HepG2 (cell line): ENCODE data around the gene NTPCR. TPM values are rescaled to one million over a fixed set of nuclear protein-coding genes. Genes with fewer than 3 reads are reported as not detected.

Source experiments
- ATAC-seq: fragments of 200-7000 bp; cut with Tn5 transposase; 3 replicates; pipeline ENCODE4 v1.9.1; 2020; ENCODE audit warnings: mild to moderate bottlenecking, moderate library complexity
- BruUV-seq: library from RNA; stranded (reverse); fragments of 400-500 nt; replicated peaks from 2 replicates; lab custom pipeline; 2021; lab: Mats Ljungman, UMichigan
- CTCF ChIA-PET: fragments of 300-600 bp; formaldehyde crosslinking; extraction: SDS; loops from one replicate; lab custom pipeline; 2021; ENCODE audit warnings: low total read pairs, inconsistent platforms, low intra/inter-chr PET ratio; lab: Yijun Ruan, JAX
- POLR2A ChIA-PET: fragments of 350-600 bp; sonication (Branson Sonifier 250); formaldehyde crosslinking; loops from one replicate; lab custom pipeline; 2020; ENCODE audit warnings: antibody characterized with exemption, inconsistent platforms; lab: Yijun Ruan, JAX
- DNase-seq: peaks from one replicate; pipeline ENCODE4 v3.0.0-alpha.2; 2015; ENCODE audit warnings: low spot score
- FAIRE-seq: peaks from 3 replicates; lab custom pipeline; 2011; peaks lifted over from hg19 to GRCh38; lab: Jason Lieb, UNC
- H2AFZ ChIP-seq: one replicate; pipeline ENCODE4 v1.6.1; 2011; ENCODE audit warnings: low read length, inconsistent platforms
- H3K27ac ChIP-seq: fragments of 300-600 bp; 3 replicates; pipeline ENCODE4 v1.8.0; 2011; ENCODE audit warnings: mixed run types, mild to moderate bottlenecking, mixed read lengths, low read length, inconsistent platforms; ENCODE audit not compliant: insufficient read depth; ENCODE audit errors: extremely low read length
- H3K27me3 ChIP-seq, 2 experiments: fragments of 200-600 bp in 1 of 2; 2 replicates in 1 of 2; 3 replicates in 1 of 2; pipeline versions ENCODE4 v1.6.0 to v1.8.0; 2011; ENCODE audit warnings: low read length in 2 of 2, mild to moderate bottlenecking in 2 of 2, moderate library complexity in 2 of 2, inconsistent platforms in 1 of 2; ENCODE audit not compliant: insufficient read depth in 2 of 2, control insufficient read depth in 1 of 2
- H3K36me3 ChIP-seq, 2 experiments: fragments of 200-600 bp in 1 of 2; replicated peaks in 1 of 2; 2 replicates in 1 of 2; 3 replicates in 1 of 2; pipeline versions ENCODE4 v1.5.1 to v1.8.0; 2011; ENCODE audit warnings: low read length in 2 of 2, inconsistent platforms in 1 of 2; ENCODE audit not compliant: insufficient read depth in 2 of 2, control insufficient read depth in 1 of 2
- H3K4me1 ChIP-seq: 2 replicates; pipeline ENCODE4 v1.5.1; 2012; ENCODE audit warnings: low read length, inconsistent platforms; ENCODE audit not compliant: insufficient read depth
- H3K4me2 ChIP-seq: 2 replicates; pipeline ENCODE4 v1.6.0; 2011; ENCODE audit warnings: low read depth, low read length, inconsistent platforms
- H3K4me3 ChIP-seq, 3 experiments: fragments of 200-600 bp in 1 of 3; sonication (generic), shearing (Covaris generic) in 1 of 3; replicated peaks in 1 of 3; 2 replicates each; pipeline ENCODE4 v1.5.1; 2011 to 2016; ENCODE audit warnings: low read length in 3 of 3, inconsistent platforms in 2 of 3, low read depth in 2 of 3, mild to moderate bottlenecking in 2 of 3, control low read depth in 1 of 3, mixed read lengths in 1 of 3; ENCODE audit not compliant: insufficient read depth in 1 of 3
- H3K79me2 ChIP-seq: one replicate; pipeline ENCODE4 v1.6.1; 2011; ENCODE audit warnings: low read length, inconsistent platforms; ENCODE audit not compliant: insufficient read depth
- H3K9ac ChIP-seq: 2 replicates; pipeline ENCODE4 v1.6.0; 2011; ENCODE audit warnings: mild to moderate bottlenecking, low read depth, low read length, inconsistent platforms; ENCODE audit not compliant: insufficient read depth
- H3K9me3 ChIP-seq: 2 replicates; pipeline ENCODE4 v1.5.1; 2012; ENCODE audit warnings: mild to moderate bottlenecking, low read length
- H4K20me1 ChIP-seq: 2 replicates; pipeline ENCODE4 v1.6.0; 2011; ENCODE audit warnings: inconsistent platforms, mild to moderate bottlenecking, low read length, moderate library complexity; ENCODE audit not compliant: insufficient read depth
- ASH2L ChIP-seq: fragments of 300-600, 200-600 bp; sonication (generic); IDR thresholded peaks from 2 replicates; pipeline ENCODE4 v1.7.0; 2017; ENCODE audit warnings: low read depth, mild to moderate bottlenecking, moderate library complexity, mixed read lengths, low read length; ENCODE audit not compliant: insufficient read length
- CHCHD3 ChIP-seq: sonication (generic); formaldehyde crosslinking; IDR thresholded peaks from 2 replicates; pipeline ENCODE4 v1.8.0; 2022; ENCODE audit warnings: mild to moderate bottlenecking, missing genetic modification reagents, moderate library complexity
- CREB3 ChIP-seq: sonication (generic); formaldehyde crosslinking; IDR thresholded peaks from 2 replicates; pipeline ENCODE4 v1.5.0; 2020; ENCODE audit warnings: missing genetic modification reagents
- EEA1 ChIP-seq: sonication (generic); formaldehyde crosslinking; IDR thresholded peaks from 2 replicates; pipeline ENCODE4 v1.5.1; 2020; ENCODE audit warnings: mild to moderate bottlenecking, missing genetic modification reagents, borderline replicate concordance
- GATA4 ChIP-seq: sonication (generic); IDR thresholded peaks from 2 replicates; pipeline ENCODE4 v1.6.1; 2016; ENCODE audit warnings: antibody characterized with exemption, low read depth, borderline replicate concordance
- JARID2 ChIP-seq: sonication (generic); formaldehyde crosslinking; IDR thresholded peaks from 2 replicates; pipeline ENCODE4 v1.8.1; 2023; ENCODE audit warnings: missing genetic modification reagents, inconsistent platforms; ENCODE audit not compliant: insufficient replicate concordance
- NR2F6 ChIP-seq, 2 experiments: IDR thresholded peaks; 2 replicates each; pipeline ENCODE4 v1.6.1; 2016; ENCODE audit warnings: antibody characterized with exemption in 1 of 2, mild to moderate bottlenecking in 1 of 2
- SOX6 ChIP-seq, 2 experiments: fragments of 450-650 bp in 1 of 2; sonication (generic) in 1 of 2; formaldehyde crosslinking in 1 of 2; IDR thresholded peaks; 2 replicates each; pipeline versions ENCODE4 v1.4.0 to v1.6.1; 2017 to 2020; ENCODE audit warnings: antibody characterized with exemption in 1 of 2, mild to moderate bottlenecking in 1 of 2, missing genetic modification reagents in 1 of 2
- TBX3 ChIP-seq: fragments of 450-650 bp; IDR thresholded peaks from 2 replicates; pipeline ENCODE4 v1.6.1; 2017; ENCODE audit warnings: antibody characterized with exemption, mild to moderate bottlenecking, inconsistent platforms, borderline replicate concordance
- TCF12 ChIP-seq, 2 experiments: fragments of 450-650 bp in 1 of 2; sonication (generic) in 1 of 2; formaldehyde crosslinking in 1 of 2; IDR thresholded peaks; 2 replicates each; pipeline versions ENCODE4 v1.6.1 to v1.8.0; 2017 to 2022; ENCODE audit warnings: antibody characterized with exemption in 1 of 2, mild to moderate bottlenecking in 1 of 2, missing genetic modification reagents in 1 of 2, moderate library complexity in 1 of 2
- YY1 ChIP-seq: IDR thresholded peaks from 2 replicates; pipeline ENCODE4 v1.6.1; 2011; ENCODE audit warnings: low read length, low read depth, moderate library complexity, mild to moderate bottlenecking; ENCODE audit not compliant: insufficient read depth, insufficient replicate concordance
- ZNF205 ChIP-seq: IDR thresholded peaks from 2 replicates; pipeline ENCODE4 v1.6.1; 2018; ENCODE audit warnings: missing biosample characterization, missing genetic modification reagents
- ZNF326 ChIP-seq: sonication (generic); formaldehyde crosslinking; IDR thresholded peaks from 2 replicates; pipeline ENCODE4 v1.4.0; 2020; ENCODE audit warnings: missing genetic modification reagents, borderline replicate concordance
- ZNF547 ChIP-seq: sonication (generic); formaldehyde crosslinking; IDR thresholded peaks from 2 replicates; pipeline ENCODE4 v1.5.1; 2020; ENCODE audit warnings: mild to moderate bottlenecking, missing genetic modification reagents
- whole genome bisulfite sequencing: methylation state at CpG from one replicate; pipeline ENCODE4 v1.1.6; 2017; ENCODE audit warnings: low lambda C conversion rate; 5-methylcytosine and 5-hydroxymethylcytosine counted together
- in situ Hi-C: cut with HindIII; loops from 2 replicates; pipeline ENCODE4 v1.10.0; 2017; ENCODE audit warnings: low pct_unique_long_range_greater_than_20kb; ENCODE audit not compliant: extremely low pct_ligation_motif_present
- intact Hi-C: fragments of 100-400 bp; cut with micrococcal nuclease; formaldehyde crosslinking; loops from one replicate; pipeline ENCODE4 v1.10.0; 2022; ENCODE audit not compliant: unreplicated experiment
- polyA plus RNA-seq, 8 experiments: library from polyadenylated mRNA; depleted of rRNA in 3 of 8; stranded (reverse) in 7 of 8; unstranded in 1 of 8; fragments of >200 nt; fragmentation: Illumina TruSeq in 4 of 8; extraction: Trizol in 4 of 8; gene quantifications; 2 replicates each; pipeline versions ENCODE4 v1.2.1 to v1.2.3, GENCODE V29; 2011 to 2016; ENCODE audit warnings: low read depth in 4 of 8, missing spikeins in 1 of 8, mixed read lengths in 1 of 8; ENCODE audit not compliant: insufficient read depth in 1 of 8
- total RNA-seq, 5 experiments: library from RNA; depleted of rRNA; stranded (reverse); fragments of >200 nt; fragmentation: Illumina TruSeq; extraction: Trizol; gene quantifications; 2 replicates each; pipeline ENCODE4 v1.2.3, GENCODE V29; 2016; ENCODE audit warnings: low read depth in 1 of 5
- TF ChIP-seq, protein P1 (sequence below): sonication (generic); formaldehyde crosslinking; IDR thresholded peaks from 2 replicates; pipeline ENCODE4 v1.8.0; 2023; ENCODE audit warnings: mild to moderate bottlenecking, missing genetic modification reagents
- TF ChIP-seq, protein P2 (sequence below): sonication (generic); formaldehyde crosslinking; IDR thresholded peaks from 2 replicates; pipeline ENCODE4 v1.5.0; 2020; ENCODE audit warnings: mild to moderate bottlenecking, missing genetic modification reagents, moderate library complexity

The NTPCR gene
- total and polyA plus RNA-seq, 2 of the 13 experiments (the other 11 are each of a cell fraction or from before 2014, with no cell fraction given) = 11.7 to 47.0 TPM

DNA sequence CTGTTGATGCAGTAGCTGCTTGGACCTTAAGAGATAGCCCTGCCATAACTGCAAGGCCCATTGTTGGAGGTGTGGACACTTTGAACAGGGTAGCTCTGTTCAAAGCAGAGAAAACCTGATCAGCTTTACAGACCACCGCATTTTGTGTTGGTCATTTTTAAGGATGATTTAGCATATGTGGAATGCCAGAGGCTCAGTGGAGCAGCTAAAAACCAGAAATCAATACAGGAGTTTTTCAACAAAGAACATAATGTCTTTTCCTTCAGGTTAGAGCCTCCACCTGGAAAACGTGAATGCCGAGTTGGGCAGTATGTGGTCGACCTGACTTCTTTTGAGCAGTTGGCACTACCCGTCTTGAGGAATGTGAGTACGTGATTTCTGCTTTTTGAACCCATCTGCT, 5.7 kb downstream of the NTPCR start:
- no TSS peak for BruUV-seq
- Histone ChIP-seq H3K36me3 (peaks cover 5 to 16% of the 10 kb centered on the region in 2 experiments), H2AFZ (no peak overlapping the region), H3K4me1 (peaks cover 22% of the 10 kb centered on the region), H3K27ac (no peak overlapping the region), H3K4me2 (no peak overlapping the region)
- WGBS = 92% methylated on average over 6 of the region's 6 CpGs
- TF ChIP-seq GATA4 = no peak
- no peak for TF ChIP-seq JARID2
- TF ChIP-seq, protein P1, sequence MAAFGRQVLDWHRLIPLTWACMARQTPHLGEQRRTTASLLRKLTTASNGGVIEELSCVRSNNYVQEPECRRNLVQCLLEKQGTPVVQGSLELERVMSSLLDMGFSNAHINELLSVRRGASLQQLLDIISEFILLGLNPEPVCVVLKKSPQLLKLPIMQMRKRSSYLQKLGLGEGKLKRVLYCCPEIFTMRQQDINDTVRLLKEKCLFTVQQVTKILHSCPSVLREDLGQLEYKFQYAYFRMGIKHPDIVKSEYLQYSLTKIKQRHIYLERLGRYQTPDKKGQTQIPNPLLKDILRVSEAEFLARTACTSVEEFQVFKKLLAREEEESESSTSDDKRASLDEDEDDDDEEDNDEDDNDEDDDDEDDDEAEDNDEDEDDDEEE (CRISPR knock-in tag) = no peak
- TF ChIP-seq TCF12 (IDR thresholded peaks at IDR 0.05) = no peak
- no peak for TF ChIP-seq TCF12 (CRISPR knock-in tag; IDR thresholded peaks at IDR 0.05)
- TF ChIP-seq YY1 = no peak
- TF ChIP-seq ASH2L = no peak
- no peak for TF ChIP-seq NR2F6 (IDR thresholded peaks at IDR 0.05)
- no peak for TF ChIP-seq NR2F6 (CRISPR knock-in tag; IDR thresholded peaks at IDR 0.05)
- TF ChIP-seq ZNF547 = no peak
- TF ChIP-seq, protein P2, sequence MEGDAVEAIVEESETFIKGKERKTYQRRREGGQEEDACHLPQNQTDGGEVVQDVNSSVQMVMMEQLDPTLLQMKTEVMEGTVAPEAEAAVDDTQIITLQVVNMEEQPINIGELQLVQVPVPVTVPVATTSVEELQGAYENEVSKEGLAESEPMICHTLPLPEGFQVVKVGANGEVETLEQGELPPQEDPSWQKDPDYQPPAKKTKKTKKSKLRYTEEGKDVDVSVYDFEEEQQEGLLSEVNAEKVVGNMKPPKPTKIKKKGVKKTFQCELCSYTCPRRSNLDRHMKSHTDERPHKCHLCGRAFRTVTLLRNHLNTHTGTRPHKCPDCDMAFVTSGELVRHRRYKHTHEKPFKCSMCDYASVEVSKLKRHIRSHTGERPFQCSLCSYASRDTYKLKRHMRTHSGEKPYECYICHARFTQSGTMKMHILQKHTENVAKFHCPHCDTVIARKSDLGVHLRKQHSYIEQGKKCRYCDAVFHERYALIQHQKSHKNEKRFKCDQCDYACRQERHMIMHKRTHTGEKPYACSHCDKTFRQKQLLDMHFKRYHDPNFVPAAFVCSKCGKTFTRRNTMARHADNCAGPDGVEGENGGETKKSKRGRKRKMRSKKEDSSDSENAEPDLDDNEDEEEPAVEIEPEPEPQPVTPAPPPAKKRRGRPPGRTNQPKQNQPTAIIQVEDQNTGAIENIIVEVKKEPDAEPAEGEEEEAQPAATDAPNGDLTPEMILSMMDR (CRISPR knock-in tag) = no peak
- TF ChIP-seq SOX6 (IDR thresholded peaks at IDR 0.05) = no peak
- no peak for TF ChIP-seq SOX6 (CRISPR knock-in tag; IDR thresholded peaks at IDR 0.05)
- TF ChIP-seq EEA1 = no peak
- no peak for TF ChIP-seq ZNF205 (CRISPR knock-in tag)
- no peak for TF ChIP-seq TBX3
- no peak for TF ChIP-seq ZNF326 (CRISPR knock-in tag)
- no peak for TF ChIP-seq CHCHD3 (CRISPR knock-in tag)
- no peak for TF ChIP-seq CREB3
- TF ChIP-seq, all 625 proteins: peak for 0
- no peaks in the 10 kb centered on the region for H4K20me1 ChIP-seq
- in situ Hi-C loops = loop anchor here (25.0 kb wide), 1 partner anchor 1094 kb away; no protein-coding TSS in a partner anchor
- no peaks in the 10 kb centered on the region for H3K27me3 ChIP-seq
- DNase-seq (no peak), FAIRE-seq (no peak), ATAC-seq (no peak)
- intact Hi-C loops = loop anchor here (10.0 kb wide), 1 partner anchor 321 kb away; the partner anchor contains the start of gene SIPA1L2
- no peak overlapping the region for H3K4me3 ChIP-seq
- peaks cover 24% of the 10 kb centered on the region for H3K79me2 ChIP-seq
- ChIA-PET CTCF (no interaction called here), POLR2A (no interaction called here)
- H3K9me3 ChIP-seq = no peaks in the 10 kb centered on the region
- no peak overlapping the region for H3K9ac ChIP-seq
